Astrocyte of the hippocampus (primary cell): Measurements from ENCODE around the gene JPH4.
A peak's percentile ranks its signal among the peaks of the same experiment; 100 is the strongest.
"Not testable (repeated sequence)": the region's sequence is repeated elsewhere in the genome, so short reads cannot be mapped to it uniquely, and the experiment has no call there.

Source experiments
- DNase-seq: peaks from one replicate; pipeline ENCODE4 v3.0.0; 2011; ENCODE audit warnings: low read depth, low spot score

JPH4 gene

GRCh38 chr14:23548351-23549318 lies 30.0 kb downstream of the JPH4 start:
- peak; percentile 57 for DNase-seq

- DNase-seq = no peak
Measured at GRCh38 chr14:23547924-23548323, 30.7 kb downstream of the JPH4 start.

- no peak for DNase-seq
Measured at GRCh38 chr14:23546450-23547035, 32.0 kb downstream of the JPH4 start.

GRCh38 chr14:23545740-23546365 lies 32.7 kb downstream of the JPH4 start:
- DNase-seq = no peak

- peak; percentile 29 for DNase-seq
Measured at GRCh38 chr14:23544511-23545447, 33.8 kb downstream of the JPH4 start.

- DNase-seq = no peak
Measured at GRCh38 chr14:23543403-23543802, 35.2 kb downstream of the JPH4 start.

- DNase-seq = no peak
Measured at GRCh38 chr14:23542261-23542660, 36.3 kb downstream of the JPH4 start.

- DNase-seq = no peak
Measured at GRCh38 chr14:23540141-23540469, 38.5 kb downstream of the JPH4 start.

- DNase-seq = peak; percentile 71
Measured at GRCh38 chr14:23539248-23540140, 39.1 kb downstream of the JPH4 start.

- DNase-seq = no peak
Measured at GRCh38 chr14:23538785-23539184, 39.8 kb downstream of the JPH4 start.

- DNase-seq = no peak
Measured at GRCh38 chr14:23538050-23538718, 40.4 kb downstream of the JPH4 start.

- DNase-seq = no peak
Measured at GRCh38 chr14:23537351-23538049, 41.1 kb downstream of the JPH4 start.

- DNase-seq = not testable (repeated sequence)
Measured at GRCh38 chr14:23536906-23537305, 41.7 kb downstream of the JPH4 start.

- no peak for DNase-seq
Measured at GRCh38 chr14:23536494-23536893, 42.1 kb downstream of the JPH4 start.

- DNase-seq = no peak
Measured at GRCh38 chr14:23535943-23536342, 42.6 kb downstream of the JPH4 start.

- DNase-seq = no peak
Measured at GRCh38 chr14:23533652-23534435, 44.7 kb downstream of the JPH4 start.

- no peak for DNase-seq
Measured at GRCh38 chr14:23532658-23533057, 45.9 kb downstream of the JPH4 start.

GRCh38 chr14:23531391-23531790 lies 47.2 kb downstream of the JPH4 start:
- DNase-seq = no peak
